Fibroblast of lung (primary cell): ENCODE measurements around the gene POTEF.
"Not testable (repeated sequence)": the region's sequence is repeated elsewhere in the genome, so short reads cannot be mapped to it uniquely, and the experiment has no call there.

ENCODE experiments used
- CTCF ChIP-seq, 2 donors: IDR thresholded peaks in 1 of 2; conservative IDR thresholded peaks in 1 of 2; 1 replicate in 1 of 2; 2 replicates in 1 of 2; pipeline ENCODE4 v1.5.1; 2011 to 2012; ENCODE audit warnings: low read length in 2 of 2, control low read depth in 1 of 2, inconsistent platforms in 1 of 2, low read depth in 1 of 2, mild to moderate bottlenecking in 1 of 2
- EZH2 ChIP-seq: IDR thresholded peaks from 2 replicates; pipeline ENCODE4 v1.5.1; 2012; ENCODE audit warnings: low read length, control low read depth, mild to moderate bottlenecking; ENCODE audit errors: missing control alignments

GRCh38 chr2:130159376-130159775 lies 30.4 kb upstream of the POTEF start:
- not testable (repeated sequence) for TF ChIP-seq CTCF (conservative IDR thresholded peaks at IDR 0.05 in 1 of 2, IDR thresholded peaks at IDR 0.05 in 1 of 2; ENCODE audit: low read depth in 1 of 2, low read length in 2 of 2); EZH2
